Measurements from ENCODE around the gene GSTM1. TPM values are rescaled to one million over a fixed set of nuclear protein-coding genes. Genes with fewer than 3 reads are reported as not detected.

The GSTM1 gene
- polyA plus RNA-seq = 1.1 TPM
- long read RNA-seq, donor 1, transcript GSTM1-201 (8 exons, 1,161 nt) = major isoform, 9 of 11 reads
- long read RNA-seq, donor 1, partial matches to known transcripts = 0 of 11 reads
- long read RNA-seq, donor 1, other reads (novel, unspliced or antisense) = 0 of 11 reads
- long read RNA-seq, donor 2, partial matches to known transcripts = 8 of 8 reads
- long read RNA-seq, donor 2, other reads (novel, unspliced or antisense) = 0 of 8 reads
- long read RNA-seq, donor 3 = 0 reads
- long read RNA-seq, donor 4 = 0 reads
- long read RNA-seq, donor 5 = 0 reads
- long read RNA-seq, donor 6, transcript GSTM1-201 (8 exons, 1,161 nt) = major isoform, 36 of 39 reads
- long read RNA-seq, donor 6, partial matches to known transcripts = 0 of 39 reads
- long read RNA-seq, donor 6, other reads (novel, unspliced or antisense) = 0 of 39 reads
- long read RNA-seq, donor 7, transcript GSTM1-202 (7 exons, 1,028 nt) = minor isoform, 6 of 36 reads
- long read RNA-seq, donor 7, transcript GSTM1-201 (8 exons, 1,161 nt) = major isoform, 30 of 36 reads
- long read RNA-seq, donor 7, partial matches to known transcripts = 0 of 36 reads
- long read RNA-seq, donor 7, other reads (novel, unspliced or antisense) = 0 of 36 reads
- long read RNA-seq, donor 8 = 0 reads
- long read RNA-seq, donor 9 = 0 reads
- long read RNA-seq, donor 10, transcript GSTM1-201 (8 exons, 1,161 nt) = major isoform, 26 of 27 reads
- long read RNA-seq, donor 10, partial matches to known transcripts = 0 of 27 reads
- long read RNA-seq, donor 10, other reads (novel, unspliced or antisense) = 0 of 27 reads
- long read RNA-seq, donor 11, transcript GSTM1-201 (8 exons, 1,161 nt) = major isoform, 14 of 94 reads
- long read RNA-seq, donor 11, partial matches to known transcripts = 68 of 94 reads
- long read RNA-seq, donor 11, other reads (novel, unspliced or antisense) = 9 of 94 reads

DNA sequence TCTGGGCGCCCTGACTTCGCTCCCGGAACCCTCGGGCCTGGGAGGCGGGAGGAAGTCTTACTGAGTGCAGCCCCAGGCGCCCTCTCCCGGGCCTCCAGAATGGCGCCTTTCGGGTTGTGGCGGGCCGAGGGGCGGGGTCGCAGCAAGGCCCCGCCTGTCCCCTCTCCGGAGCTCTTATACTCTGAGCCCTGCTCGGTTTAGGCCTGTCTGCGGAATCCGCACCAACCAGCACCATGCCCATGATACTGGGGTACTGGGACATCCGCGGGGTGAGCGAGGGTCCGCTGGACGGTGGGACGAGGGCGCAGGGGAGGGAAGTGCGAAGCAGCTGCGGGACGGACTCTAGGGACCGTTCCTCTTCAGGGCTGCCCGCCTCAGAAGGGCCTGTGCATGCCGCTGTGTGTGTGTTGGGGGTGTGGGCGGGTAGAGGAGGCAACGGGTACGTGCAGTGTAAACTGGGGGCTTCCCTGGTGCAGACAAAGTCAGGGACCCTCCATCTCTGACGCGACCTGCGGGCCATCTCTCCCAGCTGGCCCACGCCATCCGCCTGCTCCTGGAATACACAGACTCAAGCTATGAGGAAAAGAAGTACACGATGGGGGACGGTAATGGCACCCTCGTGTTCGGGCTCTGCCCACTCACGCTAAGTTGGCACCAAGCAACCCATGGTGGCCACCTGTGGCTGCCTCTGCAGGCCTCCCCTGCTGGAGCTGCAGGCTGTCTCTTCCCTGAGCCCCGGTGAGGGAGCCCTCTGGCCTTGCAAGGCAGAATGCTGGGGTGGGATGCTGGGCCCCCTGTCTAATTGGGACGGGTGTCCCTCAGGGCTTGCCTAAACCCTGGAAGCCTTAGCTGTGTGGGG, at the start of gene GSTM1:
Gene GSTM1 (plus strand): TSS at position 177 of the 859 bp plus-strand sequence. CDS start 57 bp downstream, at position 234.
- Histone ChIP-seq H3K4me3 (ENCODE audit: low read length) (no peak within 1 kb of the TSS), H3K36me3 (ENCODE audit: control insufficient read depth, insufficient read depth, low read length) (no peaks in the 10 kb centered on the region), H3K4me1 (ENCODE audit: control insufficient read depth, insufficient read depth, low read length) (no peaks in the 10 kb centered on the region), H3K27me3 (ENCODE audit: control insufficient read depth, insufficient read depth, low read length) (no peaks in the 10 kb centered on the region), H3K9me3 (ENCODE audit: control insufficient read depth, low read depth, low read length) (no peaks in the 10 kb centered on the region), H3K27ac (ENCODE audit: low read length) (no peak within 1 kb of the TSS)
- no CpG with 5 or more reads among the region's 46 CpGs for WGBS (ENCODE audit: insufficient coverage, low lambda C conversion rate)
- peak in 1 of 2 donors; percentile 79 for DNase-seq

DNA sequence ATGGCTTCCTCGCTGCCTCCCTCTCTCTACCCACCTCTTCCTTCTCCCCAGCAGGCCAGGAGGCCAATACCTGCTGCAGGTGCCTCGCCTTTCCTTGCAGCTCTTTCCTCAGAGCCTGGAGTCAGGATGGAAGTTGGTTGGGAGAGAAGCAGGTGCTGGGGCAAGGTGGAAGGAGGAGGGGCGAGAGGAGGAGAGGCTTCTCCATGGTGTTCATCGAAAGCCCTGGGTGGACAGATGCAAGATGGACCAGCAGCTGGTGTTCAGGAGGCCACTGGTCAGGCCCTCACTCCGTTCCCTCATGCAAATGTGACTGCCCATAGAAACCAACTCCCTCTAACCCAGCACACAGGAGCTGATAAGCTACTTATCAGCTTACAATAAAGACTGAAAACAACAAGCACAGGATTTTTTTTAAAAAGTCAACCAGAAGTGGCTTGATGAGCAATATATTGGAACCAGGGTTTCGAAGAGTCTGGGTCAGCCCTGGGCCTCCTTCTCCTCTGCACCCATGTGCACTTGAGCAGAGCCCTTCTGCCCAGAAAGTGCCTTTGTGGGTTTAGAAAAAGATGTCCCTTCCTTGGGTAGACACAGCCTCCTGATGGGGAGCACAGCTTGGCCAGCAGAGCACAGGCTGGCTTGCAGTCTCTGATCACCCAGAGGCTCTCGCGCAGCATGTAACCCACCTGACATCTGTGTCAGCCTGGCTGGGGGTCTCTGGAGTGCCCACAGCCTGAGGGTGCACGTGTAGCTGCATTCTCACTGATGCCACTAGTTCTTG, 48.4 kb upstream of the GSTM1 start:
- H3K9me3 ChIP-seq (ENCODE audit: control insufficient read depth, low read depth, low read length) = no peaks in the 10 kb centered on the region
- H3K36me3 ChIP-seq (ENCODE audit: control insufficient read depth, insufficient read depth, low read length) = no peaks in the 10 kb centered on the region
- no peak overlapping the region for H3K27ac ChIP-seq (ENCODE audit: low read length)
- H3K4me3 ChIP-seq (ENCODE audit: low read length) = no peak overlapping the region
- no CpG with 5 or more reads among the region's 9 CpGs for WGBS (ENCODE audit: insufficient coverage, low lambda C conversion rate)
- no peak for DNase-seq
- H3K4me1 ChIP-seq (ENCODE audit: control insufficient read depth, insufficient read depth, low read length) = peaks cover 11% of the 10 kb centered on the region
- no peaks in the 10 kb centered on the region for H3K27me3 ChIP-seq (ENCODE audit: control insufficient read depth, insufficient read depth, low read length)

DNA sequence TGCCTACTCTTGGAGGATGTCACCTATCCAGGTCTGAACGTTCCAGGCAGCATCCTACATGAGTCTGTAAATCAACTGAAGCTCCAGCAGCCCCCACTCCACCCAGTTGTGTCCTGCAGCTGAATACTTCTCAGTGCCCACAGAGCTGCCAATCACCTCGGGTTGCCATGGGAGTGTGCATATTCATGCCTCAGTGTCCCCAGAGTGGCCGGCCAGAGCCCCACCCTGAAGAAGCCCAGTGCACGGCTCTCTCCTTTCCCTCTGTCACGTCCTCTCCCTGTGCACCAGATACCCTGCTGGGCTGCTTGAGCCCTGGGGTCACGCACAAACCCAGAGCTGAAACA, 47.8 kb upstream of the GSTM1 start:
- DNase-seq = no peak
- no peaks in the 10 kb centered on the region for H3K36me3 ChIP-seq (ENCODE audit: control insufficient read depth, insufficient read depth, low read length)
- WGBS (ENCODE audit: insufficient coverage, low lambda C conversion rate) = no CpG with 5 or more reads among the region's 6 CpGs
- no peak overlapping the region for H3K27ac ChIP-seq (ENCODE audit: low read length)
- H3K4me1 ChIP-seq (ENCODE audit: control insufficient read depth, insufficient read depth, low read length) = peaks cover 11% of the 10 kb centered on the region
- no peak overlapping the region for H3K4me3 ChIP-seq (ENCODE audit: low read length)
- H3K27me3 ChIP-seq (ENCODE audit: control insufficient read depth, insufficient read depth, low read length) = no peaks in the 10 kb centered on the region
- H3K9me3 ChIP-seq (ENCODE audit: control insufficient read depth, low read depth, low read length) = no peaks in the 10 kb centered on the region

DNA sequence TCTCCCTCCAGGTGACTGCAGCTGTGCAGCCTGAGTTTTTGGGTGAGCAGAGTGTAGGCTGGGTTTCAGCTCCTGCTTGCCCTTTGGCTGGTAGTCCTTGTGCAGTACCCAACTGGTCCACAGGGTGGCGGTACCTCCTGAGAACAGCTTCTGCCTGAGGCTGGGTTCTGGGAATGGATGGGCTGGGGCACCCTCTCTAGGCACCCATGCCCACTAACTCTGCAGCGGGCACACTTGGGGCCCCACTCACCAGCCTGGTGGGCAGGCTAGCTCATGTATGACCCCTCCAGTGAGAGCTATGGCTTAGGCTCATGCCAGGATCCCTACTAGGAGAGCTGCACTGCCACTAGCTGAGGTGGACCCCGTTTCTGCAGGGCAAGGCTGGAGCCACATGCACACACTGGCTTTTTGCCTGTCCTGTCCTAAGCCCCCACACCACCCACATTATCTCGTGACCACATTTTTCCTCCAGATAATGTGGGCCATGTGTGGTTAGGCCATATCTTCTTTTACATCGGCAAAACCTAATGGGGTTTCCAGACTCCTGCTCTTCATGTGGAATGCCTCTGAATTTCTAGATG, 47.2 kb upstream of the GSTM1 start:
- Histone ChIP-seq H3K4me3 (ENCODE audit: low read length) (no peak overlapping the region), H3K27me3 (ENCODE audit: control insufficient read depth, insufficient read depth, low read length) (no peaks in the 10 kb centered on the region), H3K36me3 (ENCODE audit: control insufficient read depth, insufficient read depth, low read length) (no peaks in the 10 kb centered on the region), H3K4me1 (ENCODE audit: control insufficient read depth, insufficient read depth, low read length) (peaks cover 11% of the 10 kb centered on the region), H3K9me3 (ENCODE audit: control insufficient read depth, low read depth, low read length) (no peaks in the 10 kb centered on the region), H3K27ac (ENCODE audit: low read length) (no peak overlapping the region)
- no CpG with 5 or more reads among the region's 5 CpGs for WGBS (ENCODE audit: insufficient coverage, low lambda C conversion rate)
- peak in 1 of 2 donors; percentile 55 for DNase-seq

DNA sequence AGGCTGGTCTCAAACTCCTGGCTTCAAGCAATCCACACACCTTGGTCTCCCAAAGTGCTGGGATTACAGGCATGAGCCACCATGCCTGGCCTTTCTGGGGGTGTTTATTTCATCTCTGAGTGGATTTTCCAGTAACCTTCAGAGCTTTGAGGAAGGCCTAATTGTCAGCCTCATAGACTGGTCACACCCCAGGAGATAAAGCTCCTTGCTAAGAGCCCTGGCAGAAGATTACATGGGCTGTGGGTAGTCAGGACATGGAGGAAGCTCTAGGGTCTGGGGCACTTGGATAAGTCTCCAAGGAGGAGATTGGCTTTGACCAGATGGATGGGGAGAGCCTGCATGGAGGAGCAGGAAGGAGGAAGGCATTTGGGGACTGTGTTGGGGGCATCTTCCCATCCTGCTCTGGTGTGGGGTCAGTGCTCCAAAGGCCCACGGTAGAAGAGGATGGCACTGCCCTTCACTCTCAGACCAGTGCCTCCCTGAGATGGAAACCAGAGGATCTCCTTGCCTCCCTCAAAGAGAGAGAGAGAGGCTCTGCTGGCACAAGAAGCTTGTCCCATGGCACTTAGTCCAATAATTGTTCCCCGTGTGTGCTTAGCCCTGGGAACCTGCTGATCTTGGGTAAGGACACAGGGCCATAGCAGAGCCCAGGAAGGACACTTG, 46.4 kb upstream of the GSTM1 start:
- no peak for DNase-seq
- Histone ChIP-seq H3K36me3 (ENCODE audit: control insufficient read depth, insufficient read depth, low read length) (no peaks in the 10 kb centered on the region), H3K4me3 (ENCODE audit: low read length) (no peak overlapping the region), H3K4me1 (ENCODE audit: control insufficient read depth, insufficient read depth, low read length) (peaks cover 6% of the 10 kb centered on the region), H3K27ac (ENCODE audit: low read length) (no peak overlapping the region), H3K9me3 (ENCODE audit: control insufficient read depth, low read depth, low read length) (no peaks in the 10 kb centered on the region), H3K27me3 (ENCODE audit: control insufficient read depth, insufficient read depth, low read length) (no peaks in the 10 kb centered on the region)
- WGBS (ENCODE audit: insufficient coverage, low lambda C conversion rate) = no CpG with 5 or more reads among the region's 2 CpGs

DNA sequence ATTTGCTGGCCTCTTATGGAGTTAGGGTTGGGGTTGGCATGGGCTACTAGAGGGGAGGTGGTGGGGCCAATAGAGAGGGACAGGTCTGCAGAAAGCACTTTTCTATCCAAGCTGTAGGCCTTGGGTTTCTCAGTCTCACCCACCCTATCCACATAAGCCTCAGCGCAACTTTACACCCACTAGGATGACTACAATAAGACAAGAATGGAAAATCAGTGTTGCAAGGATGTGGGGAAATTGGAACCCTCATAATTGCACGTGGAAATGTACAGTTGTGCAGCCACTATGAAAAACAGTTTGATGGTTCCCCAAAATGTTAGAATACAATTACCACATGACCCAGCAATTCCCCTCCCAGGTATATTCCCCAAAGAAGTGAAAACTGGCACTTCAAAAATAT, 45.8 kb upstream of the GSTM1 start:
- no peaks in the 10 kb centered on the region for H3K9me3 ChIP-seq (ENCODE audit: control insufficient read depth, low read depth, low read length)
- H3K27me3 ChIP-seq (ENCODE audit: control insufficient read depth, insufficient read depth, low read length) = no peaks in the 10 kb centered on the region
- no peak for DNase-seq
- no peak overlapping the region for H3K27ac ChIP-seq (ENCODE audit: low read length)
- no peak overlapping the region for H3K4me3 ChIP-seq (ENCODE audit: low read length)
- no peaks in the 10 kb centered on the region for H3K36me3 ChIP-seq (ENCODE audit: control insufficient read depth, insufficient read depth, low read length)
- peaks cover 5% of the 10 kb centered on the region for H3K4me1 ChIP-seq (ENCODE audit: control insufficient read depth, insufficient read depth, low read length)
- no CpG with 5 or more reads among the region's 2 CpGs for WGBS (ENCODE audit: insufficient coverage, low lambda C conversion rate)

DNA sequence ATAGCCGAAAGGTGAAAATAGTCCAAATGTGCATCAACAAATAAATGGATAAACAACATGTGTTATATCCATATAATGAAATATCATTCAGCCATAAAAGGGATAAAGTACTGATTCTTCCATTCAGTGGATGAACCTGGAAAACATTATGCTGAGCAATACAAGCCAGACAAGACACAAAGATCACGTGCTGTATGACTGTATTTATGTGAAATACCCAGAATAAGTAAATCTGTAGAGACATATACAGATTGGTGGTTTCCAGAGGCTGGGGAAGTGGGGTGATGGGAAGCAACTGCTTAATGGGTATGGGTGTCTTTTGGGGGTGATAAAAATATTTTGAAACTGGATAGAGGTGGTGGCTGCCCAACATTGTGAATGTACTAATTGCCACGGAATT, 45.0 kb upstream of the GSTM1 start:
- Histone ChIP-seq H3K36me3 (ENCODE audit: control insufficient read depth, insufficient read depth, low read length) (no peaks in the 10 kb centered on the region), H3K9me3 (ENCODE audit: control insufficient read depth, low read depth, low read length) (no peaks in the 10 kb centered on the region), H3K4me1 (ENCODE audit: control insufficient read depth, insufficient read depth, low read length) (peaks cover 5% of the 10 kb centered on the region), H3K4me3 (ENCODE audit: low read length) (no peak overlapping the region), H3K27ac (ENCODE audit: low read length) (no peak overlapping the region), H3K27me3 (ENCODE audit: control insufficient read depth, insufficient read depth, low read length) (no peaks in the 10 kb centered on the region)
- WGBS (ENCODE audit: insufficient coverage, low lambda C conversion rate) = 93% methylated on average over 2 of the region's 3 CpGs
- no peak for DNase-seq

DNA sequence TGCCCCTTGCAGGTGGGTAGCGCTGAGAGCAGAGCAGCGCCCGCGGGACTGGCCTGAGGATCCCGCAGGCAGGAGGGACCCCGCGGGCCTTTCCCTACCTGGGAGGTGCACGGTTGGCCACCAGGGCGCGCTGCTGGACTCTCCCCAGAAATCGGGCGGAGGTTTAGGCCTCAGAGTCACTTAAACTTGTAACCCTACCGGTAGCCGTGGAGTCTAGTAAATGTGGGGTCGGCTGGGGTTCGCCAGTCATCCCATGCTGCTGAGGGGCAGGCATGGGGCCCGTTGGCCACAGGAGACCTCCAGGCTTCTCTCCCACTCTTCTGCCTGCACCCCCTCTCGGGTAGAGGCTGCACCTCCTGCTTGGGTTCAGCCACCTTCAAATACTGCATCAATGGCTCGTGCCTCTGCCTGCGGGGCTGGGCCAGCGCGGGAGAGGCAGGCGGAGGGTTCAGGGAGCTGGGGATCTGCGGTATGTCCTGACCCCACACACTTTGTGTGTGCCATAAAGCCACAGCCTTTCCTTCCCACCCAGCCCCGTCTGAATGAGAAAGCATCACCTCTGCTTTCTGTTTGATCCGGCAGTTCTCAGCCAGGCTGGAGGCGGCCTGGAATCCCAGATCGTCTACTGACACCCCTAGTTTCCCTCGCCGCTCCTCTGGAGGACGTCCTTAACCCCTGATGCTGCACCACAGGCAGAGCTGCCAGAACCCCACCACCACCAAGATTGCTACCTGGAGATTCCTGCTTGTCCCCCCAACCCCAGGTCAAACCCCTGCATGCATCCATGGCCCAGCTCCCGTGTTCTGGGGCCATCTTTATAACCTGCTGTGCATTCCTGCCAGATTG, 44.0 kb upstream of the GSTM1 start:
- 50% methylated on average over 1 of the region's 32 CpGs for WGBS (ENCODE audit: insufficient coverage, low lambda C conversion rate)
- H3K27ac ChIP-seq (ENCODE audit: low read length) = no peak overlapping the region
- H3K4me3 ChIP-seq (ENCODE audit: low read length) = no peak overlapping the region
- peak; percentile 61 to 67 for DNase-seq
- H3K9me3 ChIP-seq (ENCODE audit: control insufficient read depth, low read depth, low read length) = no peaks in the 10 kb centered on the region
- H3K36me3 ChIP-seq (ENCODE audit: control insufficient read depth, insufficient read depth, low read length) = no peaks in the 10 kb centered on the region
- peaks cover 5% of the 10 kb centered on the region for H3K4me1 ChIP-seq (ENCODE audit: control insufficient read depth, insufficient read depth, low read length)
- H3K27me3 ChIP-seq (ENCODE audit: control insufficient read depth, insufficient read depth, low read length) = no peaks in the 10 kb centered on the region

Measured in large intestine (tissue), 12 donors.